Activated CD8-positive, alpha-beta memory T cell treated with anti-CD3 and anti-CD28 coated beads, Interleukin-2, amount 50 U/mL, for 24 hours (primary cell): ENCODE results near the gene MYBPC3.
"Not testable (repeated sequence)": the region's sequence is repeated elsewhere in the genome, so short reads cannot be mapped to it uniquely, and the experiment has no call there.

Source experiments
- DNase-seq: peaks from one replicate; pipeline ENCODE4 v3.0.0-alpha.2; 2020; ENCODE audit errors: extremely low read depth

MYBPC3 gene

GRCh38 chr11:47318166-47318565 lies 34.3 kb downstream of the MYBPC3 start:
- no peak for DNase-seq

GRCh38 chr11:47317064-47317828 lies 35.3 kb downstream of the MYBPC3 start:
- no peak for DNase-seq

- not testable (repeated sequence) for DNase-seq
These were observed 36.0 kb downstream of the MYBPC3 start for GRCh38 chr11:47316501-47316900.

GRCh38 chr11:47314992-47315391 lies 37.5 kb downstream of the MYBPC3 start:
- DNase-seq, result no peak

GRCh38 chr11:47308050-47308823 lies 44.3 kb downstream of the MYBPC3 start:
- DNase-seq, result no peak

- no peak for DNase-seq
These were observed 46.0 kb downstream of the MYBPC3 start for GRCh38 chr11:47306484-47306844.

- DNase-seq, result no peak
These were observed 46.6 kb downstream of the MYBPC3 start for GRCh38 chr11:47305734-47306483.

GRCh38 chr11:47302853-47303252 lies 49.6 kb downstream of the MYBPC3 start:
- no peak for DNase-seq

GRCh38 chr11:47299078-47299477 lies 53.4 kb downstream of the MYBPC3 start:
- DNase-seq, result no peak

- DNase-seq, result no peak
These were observed 56.5 kb downstream of the MYBPC3 start for GRCh38 chr11:47296045-47296444.

GRCh38 chr11:47295385-47295784 lies 57.1 kb downstream of the MYBPC3 start:
- DNase-seq, result no peak

- DNase-seq, result no peak
These were observed 62.6 kb downstream of the MYBPC3 start for GRCh38 chr11:47289856-47290255.

- no peak for DNase-seq
These were observed 64.4 kb downstream of the MYBPC3 start for GRCh38 chr11:47288066-47288465.

GRCh38 chr11:47285969-47286770 lies 66.3 kb downstream of the MYBPC3 start:
- DNase-seq, result no peak

- no peak for DNase-seq
These were observed 68.4 kb downstream of the MYBPC3 start for GRCh38 chr11:47284151-47284550.

GRCh38 chr11:47282462-47282861 lies 70.0 kb downstream of the MYBPC3 start:
- no peak for DNase-seq
